Adipocyte (in vitro differentiated cells): ENCODE results near the gene UBXN4.
"Not testable (repeated sequence)": the region's sequence is repeated elsewhere in the genome, so short reads cannot be mapped to it uniquely, and the experiment has no call there.

Source experiments
- DNase-seq: peaks from one replicate; pipeline ENCODE4 v3.0.0-alpha.2; 2015; ENCODE audit warnings: low read depth
- H3K27me3 ChIP-seq: replicated peaks from 2 replicates; pipeline ENCODE4 v1.7.0; 2013; ENCODE audit warnings: mild to moderate bottlenecking, low read length, moderate library complexity; ENCODE audit not compliant: control insufficient read depth, insufficient read depth
- H3K36me3 ChIP-seq: 2 replicates; pipeline ENCODE4 v1.7.0; 2013; ENCODE audit warnings: low read length, mild to moderate bottlenecking, moderate library complexity; ENCODE audit not compliant: control insufficient read depth, insufficient read depth, severe bottlenecking
- H3K4me1 ChIP-seq: 2 replicates; pipeline ENCODE4 v1.7.0; 2013; ENCODE audit warnings: mild to moderate bottlenecking, low read length, moderate library complexity; ENCODE audit not compliant: control insufficient read depth, insufficient read depth
- H3K4me3 ChIP-seq: 2 replicates; pipeline ENCODE4 v1.7.0; 2013; ENCODE audit warnings: mild to moderate bottlenecking, low read length, moderate library complexity
- H3K9ac ChIP-seq: 2 replicates; pipeline ENCODE4 v1.7.0; 2013; ENCODE audit warnings: mild to moderate bottlenecking, low read length, moderate library complexity
- H3K9me3 ChIP-seq: 2 replicates; pipeline ENCODE4 v1.7.0; 2013; ENCODE audit warnings: mild to moderate bottlenecking, low read length, moderate library complexity; ENCODE audit not compliant: control insufficient read depth

Gene UBXN4, protein sequence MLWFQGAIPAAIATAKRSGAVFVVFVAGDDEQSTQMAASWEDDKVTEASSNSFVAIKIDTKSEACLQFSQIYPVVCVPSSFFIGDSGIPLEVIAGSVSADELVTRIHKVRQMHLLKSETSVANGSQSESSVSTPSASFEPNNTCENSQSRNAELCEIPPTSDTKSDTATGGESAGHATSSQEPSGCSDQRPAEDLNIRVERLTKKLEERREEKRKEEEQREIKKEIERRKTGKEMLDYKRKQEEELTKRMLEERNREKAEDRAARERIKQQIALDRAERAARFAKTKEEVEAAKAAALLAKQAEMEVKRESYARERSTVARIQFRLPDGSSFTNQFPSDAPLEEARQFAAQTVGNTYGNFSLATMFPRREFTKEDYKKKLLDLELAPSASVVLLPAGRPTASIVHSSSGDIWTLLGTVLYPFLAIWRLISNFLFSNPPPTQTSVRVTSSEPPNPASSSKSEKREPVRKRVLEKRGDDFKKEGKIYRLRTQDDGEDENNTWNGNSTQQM

DNA sequence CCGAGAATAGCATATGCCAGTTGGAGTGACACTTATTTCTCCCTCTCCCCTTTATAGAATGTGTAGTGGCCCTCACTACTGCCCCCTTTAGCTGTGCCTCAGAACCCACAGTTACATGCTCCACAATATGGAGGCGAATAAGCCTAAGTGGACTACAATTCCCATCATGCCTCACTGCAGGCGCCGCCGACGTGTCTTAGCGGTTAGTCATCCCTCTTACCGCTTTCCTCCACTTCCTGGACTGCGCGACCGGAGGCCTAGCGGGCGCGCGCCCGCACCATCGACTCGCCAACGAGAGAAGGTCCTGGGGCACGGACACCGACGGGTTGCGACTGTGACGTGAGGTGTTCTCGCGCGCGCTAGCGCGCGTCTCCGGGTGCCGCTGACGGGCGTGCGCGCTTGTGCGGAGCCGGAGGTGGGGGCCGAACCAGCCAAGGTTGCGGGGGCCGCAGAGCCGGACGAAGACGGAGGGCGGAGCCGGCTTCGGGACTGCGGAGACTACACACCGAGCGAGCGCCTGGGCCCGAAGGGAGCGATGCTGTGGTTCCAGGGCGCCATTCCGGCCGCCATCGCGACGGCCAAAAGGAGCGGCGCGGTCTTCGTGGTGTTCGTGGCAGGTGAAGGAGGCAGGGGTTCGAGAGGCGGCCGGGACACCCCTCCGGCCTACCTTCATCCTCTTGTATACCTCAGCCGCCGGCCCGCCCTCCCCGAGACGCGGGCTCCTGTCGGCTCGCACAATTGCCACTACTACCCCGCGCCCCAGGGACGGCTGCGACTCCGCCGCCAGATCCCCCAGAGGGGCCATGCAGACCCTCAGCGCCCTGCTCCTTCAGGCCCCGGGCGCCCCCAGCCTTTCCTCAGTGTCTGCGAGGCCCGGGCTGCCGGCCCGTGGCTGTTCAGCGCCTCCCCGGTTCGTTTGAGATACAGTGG, at the start of gene UBXN4:
UBXN4 (plus strand) TSS at position 461 of the 930 bp plus-strand sequence; CDS start at position 536, 75 bp downstream.
- Histone ChIP-seq H3K36me3 (peaks cover 6% of the 10 kb centered on the region), H3K9ac (peak within 1 kb of the TSS; percentile 92), H3K4me1 (peaks cover 31% of the 10 kb centered on the region), H3K27me3 (no peaks in the 10 kb centered on the region), H3K4me3 (peak within 1 kb of the TSS; percentile 91), H3K9me3 (no peaks in the 10 kb centered on the region)
- peak; percentile 99 for DNase-seq

- H3K4me1 ChIP-seq, result peaks cover 4% of the 10 kb centered on the region
- no peak overlapping the region for H3K9ac ChIP-seq
- no peaks in the 10 kb centered on the region for H3K9me3 ChIP-seq
- H3K4me3 ChIP-seq, result no peak overlapping the region
- peaks cover 2% of the 10 kb centered on the region for H3K36me3 ChIP-seq
- no peaks in the 10 kb centered on the region for H3K27me3 ChIP-seq
- DNase-seq, result no peak
Measured at GRCh38 chr2:135694711-135695110, 46.9 kb upstream of the UBXN4 start.

- no peak overlapping the region for H3K9ac ChIP-seq
- no peaks in the 10 kb centered on the region for H3K27me3 ChIP-seq
- H3K4me3 ChIP-seq, result no peak overlapping the region
- H3K4me1 ChIP-seq, result peaks cover 11% of the 10 kb centered on the region
- H3K36me3 ChIP-seq, result peaks cover 2% of the 10 kb centered on the region
- no peaks in the 10 kb centered on the region for H3K9me3 ChIP-seq
- no peak for DNase-seq
Measured at GRCh38 chr2:135698838-135699237, 42.8 kb upstream of the UBXN4 start.

GRCh38 chr2:135701442-135701841, 40.2 kb upstream of the UBXN4 start:
- Histone ChIP-seq H3K9ac (no peak overlapping the region), H3K27me3 (no peaks in the 10 kb centered on the region), H3K4me3 (no peak overlapping the region), H3K9me3 (no peaks in the 10 kb centered on the region), H3K36me3 (peaks cover 2% of the 10 kb centered on the region), H3K4me1 (peaks cover 12% of the 10 kb centered on the region)
- peak; percentile 69 for DNase-seq

DNA sequence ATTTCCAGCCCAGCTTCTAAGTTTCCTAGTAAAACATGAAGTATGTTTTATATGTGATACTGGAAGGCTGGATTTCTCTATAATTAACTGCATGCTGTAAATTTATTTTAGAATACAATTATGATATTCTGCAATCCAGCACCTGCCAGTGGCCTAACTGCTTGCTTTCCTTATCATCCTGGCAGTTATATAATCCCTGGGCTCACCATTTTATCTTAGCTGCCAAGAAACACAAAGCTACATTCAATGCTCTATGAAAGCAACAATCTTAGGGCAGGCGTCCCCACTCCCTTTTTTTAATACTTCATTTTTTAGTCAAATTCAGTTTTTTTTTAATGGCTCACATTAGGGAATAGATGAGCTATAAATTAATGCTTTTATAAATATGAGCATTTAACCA, 38.4 kb upstream of the UBXN4 start:
- Histone ChIP-seq H3K9ac (no peak overlapping the region), H3K27me3 (no peaks in the 10 kb centered on the region), H3K36me3 (no peaks in the 10 kb centered on the region), H3K4me1 (peaks cover 12% of the 10 kb centered on the region), H3K9me3 (no peaks in the 10 kb centered on the region), H3K4me3 (no peak overlapping the region)
- DNase-seq, result no peak

GRCh38 chr2:135704075-135704474, 37.6 kb upstream of the UBXN4 start:
- DNase-seq, H3K4me3 ChIP-seq, H3K9me3 ChIP-seq, H3K9ac ChIP-seq, H3K36me3 ChIP-seq, H3K27me3 ChIP-seq: not testable (repeated sequence)
- H3K4me1 ChIP-seq, result peaks cover 12% of the 10 kb centered on the region

- no peak for DNase-seq
- Histone ChIP-seq H3K27me3 (no peaks in the 10 kb centered on the region), H3K36me3 (peaks cover 4% of the 10 kb centered on the region), H3K4me3 (no peak overlapping the region), H3K4me1 (peaks cover 5% of the 10 kb centered on the region), H3K9me3 (no peaks in the 10 kb centered on the region), H3K9ac (no peak overlapping the region)
Measured at GRCh38 chr2:135708159-135708558, 33.5 kb upstream of the UBXN4 start.

DNA sequence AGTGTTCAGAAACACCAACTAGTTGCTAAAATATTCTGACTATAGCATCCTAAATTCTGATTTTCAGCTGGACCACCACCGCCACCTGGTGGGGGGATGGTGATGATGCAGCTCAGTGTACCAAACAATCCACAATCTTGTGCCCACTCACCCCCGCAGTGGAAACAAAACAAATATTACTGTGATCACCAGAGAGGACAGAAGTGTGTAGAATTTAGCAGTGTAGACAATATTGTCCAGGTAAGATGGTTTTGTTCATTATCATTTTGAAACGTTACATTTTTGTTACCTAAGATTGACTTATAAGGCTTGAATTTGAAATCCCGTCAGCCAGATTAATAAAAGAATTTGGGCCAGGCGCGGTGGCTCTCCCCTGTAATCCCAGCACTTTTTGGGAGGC, 31.7 kb upstream of the UBXN4 start:
- no peaks in the 10 kb centered on the region for H3K9me3 ChIP-seq
- H3K27me3 ChIP-seq, result no peaks in the 10 kb centered on the region
- peak; percentile 72 for DNase-seq
- peaks cover 2% of the 10 kb centered on the region for H3K4me1 ChIP-seq
- no peak overlapping the region for H3K4me3 ChIP-seq
- peaks cover 4% of the 10 kb centered on the region for H3K36me3 ChIP-seq
- H3K9ac ChIP-seq, result no peak overlapping the region

DNA sequence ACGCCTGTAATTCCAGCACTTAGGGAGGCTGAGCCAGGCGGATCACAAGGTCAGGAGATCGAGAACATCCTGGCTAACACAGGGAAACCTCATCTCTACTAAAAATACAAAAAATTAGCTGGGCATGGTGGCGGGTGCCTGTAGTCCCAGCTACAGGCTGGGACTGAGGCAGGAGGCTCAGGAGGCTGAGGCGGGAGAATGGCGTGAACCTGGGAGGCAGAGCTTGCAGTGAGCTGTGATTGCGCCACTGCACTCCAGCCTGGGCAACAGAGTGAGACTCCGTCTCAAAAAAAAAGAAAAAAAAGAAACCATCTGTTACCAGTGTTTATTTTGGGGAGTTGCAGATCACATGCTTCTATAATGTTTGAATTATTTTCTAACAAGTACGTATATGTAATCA, 26.6 kb upstream of the UBXN4 start:
- H3K9ac ChIP-seq, H3K4me1 ChIP-seq, H3K27me3 ChIP-seq, H3K9me3 ChIP-seq, H3K4me3 ChIP-seq, DNase-seq: not testable (repeated sequence)
- H3K36me3 ChIP-seq, result peaks cover 26% of the 10 kb centered on the region

DNA sequence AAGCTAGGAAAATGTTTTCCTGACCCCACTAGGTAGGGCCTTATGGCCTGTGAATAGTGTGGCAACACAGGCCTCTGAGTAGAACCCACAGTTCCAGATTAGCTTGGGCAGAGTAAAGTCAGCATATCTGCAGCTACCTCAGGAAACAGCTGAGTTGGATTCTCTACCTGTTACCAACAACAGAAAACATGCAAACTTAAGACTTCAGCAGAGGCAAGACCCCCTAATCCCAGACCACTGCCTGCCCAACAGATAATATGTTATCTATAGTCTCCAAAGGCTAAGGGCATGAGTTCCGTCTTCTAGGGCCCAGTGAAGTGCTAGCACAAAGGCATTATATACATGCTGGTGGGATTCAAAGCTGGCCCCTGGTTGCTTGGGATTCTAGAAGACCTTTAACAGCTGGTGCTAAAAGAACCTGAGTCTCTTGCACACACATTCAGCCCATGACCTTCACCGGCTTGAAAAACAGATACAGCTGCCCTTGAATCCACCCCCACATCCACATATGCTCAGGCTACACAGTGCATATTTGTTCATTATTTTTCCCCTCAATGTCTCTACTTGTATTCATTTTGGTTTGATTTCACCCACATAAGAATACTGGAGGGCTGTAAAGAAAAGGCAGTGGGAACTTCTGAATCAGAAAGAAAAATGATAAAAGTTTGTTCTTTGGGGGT, 13.5 kb upstream of the UBXN4 start:
- Histone ChIP-seq H3K4me1 (no peaks in the 10 kb centered on the region), H3K36me3 (peaks cover 11% of the 10 kb centered on the region), H3K27me3 (no peaks in the 10 kb centered on the region), H3K4me3 (no peak overlapping the region), H3K9ac (no peak overlapping the region), H3K9me3 (no peaks in the 10 kb centered on the region)
- no peak for DNase-seq

DNA sequence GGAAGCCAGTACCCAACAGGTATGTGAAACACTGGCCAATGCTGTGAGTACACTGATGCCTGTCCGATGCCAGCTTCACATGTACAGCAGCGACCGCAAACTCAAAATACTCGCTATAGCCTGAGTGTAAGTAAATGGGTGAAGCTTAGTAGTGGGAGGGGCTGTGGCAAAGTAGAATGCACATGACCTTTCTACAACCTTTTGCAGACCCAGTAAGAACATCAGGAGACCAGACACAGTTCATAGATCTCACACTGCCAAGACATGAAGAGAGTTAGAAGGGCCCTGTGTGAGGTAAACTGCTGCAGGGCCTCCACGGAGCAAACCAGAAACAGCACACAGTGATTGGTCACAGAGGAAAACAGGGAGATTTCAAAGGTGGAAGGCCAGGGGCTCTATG, 9.1 kb upstream of the UBXN4 start:
- Histone ChIP-seq H3K4me3 (no peak overlapping the region), H3K4me1 (no peaks in the 10 kb centered on the region), H3K36me3 (no peaks in the 10 kb centered on the region), H3K9ac (no peak overlapping the region), H3K27me3 (no peaks in the 10 kb centered on the region), H3K9me3 (no peaks in the 10 kb centered on the region)
- no peak for DNase-seq
